Smooth muscle cell (in vitro differentiated cells): Measurements from ENCODE around the gene ST6GAL2. TPM values are rescaled to one million over a fixed set of nuclear protein-coding genes. Genes with fewer than 3 reads are reported as not detected.

Experiments used
- DNase-seq: peaks from one replicate; lab custom pipeline; 2025; ENCODE audit not compliant: unreplicated experiment; lab: John Stamatoyannopoulos, UW
- H2AFZ ChIP-seq: fragments of 200-600 bp; sonication (generic); 2 replicates; pipeline ENCODE4 v1.6.0; 2016; ENCODE audit warnings: antibody characterized with exemption, low read depth, mild to moderate bottlenecking
- H3F3A ChIP-seq: fragments of 200-600 bp; sonication (generic); 2 replicates; pipeline ENCODE4 v1.6.0; 2017; ENCODE audit warnings: antibody characterized with exemption, low read depth
- H3K27ac ChIP-seq: fragments of 200-600 bp; sonication (generic); 2 replicates; pipeline ENCODE4 v1.5.1; 2016; ENCODE audit warnings: low read depth, mild to moderate bottlenecking
- H3K27me3 ChIP-seq: fragments of 200-600 bp; sonication (generic); 2 replicates; pipeline ENCODE4 v1.6.1; 2016; ENCODE audit warnings: low read depth, mild to moderate bottlenecking
- H3K36me3 ChIP-seq: fragments of 200-600 bp; sonication (generic); 2 replicates; pipeline ENCODE4 v1.5.1; 2016; ENCODE audit warnings: low read depth
- H3K4me1 ChIP-seq: fragments of 200-600 bp; sonication (generic); 2 replicates; pipeline ENCODE4 v1.5.1; 2016; ENCODE audit warnings: low read depth
- H3K4me2 ChIP-seq: fragments of 200-600 bp; sonication (generic); 2 replicates; pipeline ENCODE4 v1.6.0; 2016; ENCODE audit warnings: mild to moderate bottlenecking
- H3K4me3 ChIP-seq: fragments of 200-600 bp; sonication (generic); 2 replicates; pipeline ENCODE4 v1.5.1; 2016; ENCODE audit warnings: mild to moderate bottlenecking
- H3K79me2 ChIP-seq: fragments of 200-600 bp; sonication (generic); 2 replicates; pipeline ENCODE4 v1.6.0; 2016; ENCODE audit warnings: low read depth, mild to moderate bottlenecking
- H3K9ac ChIP-seq: fragments of 200-600 bp; sonication (generic); 2 replicates; pipeline ENCODE4 v1.6.0; 2016; ENCODE audit warnings: low read depth
- H3K9me3 ChIP-seq: fragments of 200-600 bp; sonication (generic); replicated peaks from 2 replicates; pipeline ENCODE4 v1.5.1; 2016; ENCODE audit warnings: low read depth
- H4K20me1 ChIP-seq: fragments of 200-600 bp; sonication (generic); 2 replicates; pipeline ENCODE4 v1.6.0; 2016; ENCODE audit warnings: low read depth
- CTCF ChIP-seq: fragments of 200-600 bp; sonication (generic); IDR thresholded peaks from 2 replicates; pipeline ENCODE4 v1.5.1; 2017; ENCODE audit warnings: borderline replicate concordance, mild to moderate bottlenecking, antibody characterized with exemption; ENCODE audit not compliant: insufficient read depth, poor library complexity, severe bottlenecking
- WGBS: methylation state at CpG from one replicate; pipeline ENCODE4 v1.1.7; 2016; ENCODE audit warnings: low lambda C conversion rate; 5-methylcytosine and 5-hydroxymethylcytosine counted together
- polyA plus RNA-seq: library from polyadenylated mRNA; unstranded; fragments of >200 nt; fragmentation: Nextera tagmentation; extraction: Ambion mirVana; gene quantifications from 2 replicates; pipeline ENCODE4 v1.2.1, GENCODE V29; 2016
- total RNA-seq: library from RNA; depleted of rRNA; stranded (reverse); fragments of >200 nt; gene quantifications from 2 replicates; pipeline ENCODE4 v1.2.3, GENCODE V29; 2014

The ST6GAL2 gene
- total and polyA plus RNA-seq, 2 experiments from 2014 or later: 42.5 to 64.6 TPM

GRCh38 chr2:106851881-106852501 is 34.0 kb downstream of the ST6GAL2 start:
- H2AFZ ChIP-seq: no peak overlapping the region
- no peaks in the 10 kb centered on the region for H3K9me3 ChIP-seq
- no peaks in the 10 kb centered on the region for H3F3A ChIP-seq
- peak overlapping the region; percentile 18 for H3K27ac ChIP-seq
- H3K79me2 ChIP-seq: peaks cover 63% of the 10 kb centered on the region
- no peak for TF ChIP-seq CTCF
- no peaks in the 10 kb centered on the region for H3K27me3 ChIP-seq
- DNase-seq: no peak
- H3K4me1 ChIP-seq: peaks cover 45% of the 10 kb centered on the region
- peaks cover 73% of the 10 kb centered on the region for H4K20me1 ChIP-seq
- no peaks in the 10 kb centered on the region for H3K36me3 ChIP-seq
- peak overlapping the region; percentile 6 for H3K4me2 ChIP-seq
- H3K9ac ChIP-seq: no peak overlapping the region
- 61% methylated on average over 11 of the region's 11 CpGs for WGBS
- no peak overlapping the region for H3K4me3 ChIP-seq

GRCh38 chr2:106851087-106851874 is 34.7 kb downstream of the ST6GAL2 start:
- no peak for DNase-seq
- Histone ChIP-seq H3K27me3 (no peaks in the 10 kb centered on the region), H3K9me3 (no peaks in the 10 kb centered on the region), H3K79me2 (peaks cover 63% of the 10 kb centered on the region), H4K20me1 (peaks cover 74% of the 10 kb centered on the region), H2AFZ (no peak overlapping the region), H3K4me1 (peaks cover 45% of the 10 kb centered on the region), H3K27ac (peak overlapping the region; percentile 18), H3K36me3 (no peaks in the 10 kb centered on the region), H3F3A (no peaks in the 10 kb centered on the region), H3K9ac (no peak overlapping the region), H3K4me2 (peak overlapping the region; percentile 6), H3K4me3 (no peak overlapping the region)
- 21% methylated on average over 7 of the region's 7 CpGs for WGBS
- TF ChIP-seq CTCF: no peak

GRCh38 chr2:106849253-106849652 is 36.7 kb downstream of the ST6GAL2 start:
- no peak overlapping the region for H3K27ac ChIP-seq
- TF ChIP-seq CTCF: no peak
- H3K4me1 ChIP-seq: peaks cover 40% of the 10 kb centered on the region
- H2AFZ ChIP-seq: no peak overlapping the region
- no peaks in the 10 kb centered on the region for H3F3A ChIP-seq
- no peak overlapping the region for H3K4me3 ChIP-seq
- DNase-seq: no peak
- H3K4me2 ChIP-seq: peak overlapping the region; percentile 59
- no peaks in the 10 kb centered on the region for H3K9me3 ChIP-seq
- H4K20me1 ChIP-seq: peaks cover 82% of the 10 kb centered on the region
- no peak overlapping the region for H3K9ac ChIP-seq
- peaks cover 63% of the 10 kb centered on the region for H3K79me2 ChIP-seq
- no peaks in the 10 kb centered on the region for H3K27me3 ChIP-seq
- H3K36me3 ChIP-seq: no peaks in the 10 kb centered on the region
- WGBS: 94% methylated on average over 2 of the region's 2 CpGs
